ENCODE measurements around the gene SSNA1. TPM values are rescaled to one million over a fixed set of nuclear protein-coding genes. Genes with fewer than 3 reads are reported as not detected.

The SSNA1 gene
- total and polyA plus RNA-seq, 9 of the 15 experiments (the other 6 are each of a cell fraction or from before 2014, with no cell fraction given), result 1.9 to 130 (median 57.1) TPM

DNA sequence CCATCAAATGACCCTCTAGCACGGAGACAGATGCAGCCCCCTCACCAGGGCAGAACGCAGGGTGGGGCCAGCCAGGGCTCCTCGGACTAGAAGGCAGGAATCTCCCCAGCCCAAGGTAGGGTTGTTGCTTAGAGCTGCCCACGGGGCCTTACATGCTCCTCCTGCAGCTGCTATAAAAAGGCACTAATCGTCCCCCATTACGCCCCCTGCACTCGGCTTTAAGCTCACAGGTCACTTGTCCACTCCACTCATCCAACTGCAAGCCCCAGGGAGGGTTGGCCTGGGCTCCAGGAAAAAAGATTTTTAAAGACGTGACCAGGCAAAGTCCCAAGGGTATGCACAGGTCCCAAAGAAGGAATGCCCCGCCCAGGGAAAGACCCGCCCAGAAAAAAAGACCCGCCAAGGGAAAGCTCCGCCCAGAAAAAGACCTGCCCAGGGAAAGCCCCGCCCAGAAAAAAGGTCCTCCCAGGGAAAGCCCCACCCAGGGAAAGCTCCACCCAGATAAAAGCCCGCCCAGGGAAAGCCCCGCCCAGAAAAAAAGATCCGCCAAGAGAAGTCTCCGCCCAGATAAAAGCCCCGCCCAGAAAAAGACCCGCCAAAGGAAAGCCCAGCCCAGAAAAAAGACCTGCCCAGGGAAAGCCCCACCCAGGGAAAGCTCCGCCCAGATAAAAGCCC, 38.4 kb upstream of the SSNA1 start (continued):
- TF ChIP-seq E2F1 (CRISPR knock-in tag; IDR thresholded peaks at IDR 0.05) (peak; percentile 47; the same call in 1 of the 2 replicates), TRIM24 (IDR thresholded peaks at IDR 0.05) (peak; percentile 33 to 64; a peak in 2 of 4 replicates), DPF2 (IDR thresholded peaks at IDR 0.05) (0 out of 2 replicates have a peak, but pooled peaks have one; percentile 31), NRF1 (conservative IDR thresholded peaks at IDR 0.05 in 1 of 2, IDR thresholded peaks at IDR 0.05 in 1 of 2) (peak; percentile 80; a peak in 3 of 4 replicates), ZNF384 (IDR thresholded peaks at IDR 0.05; ENCODE audit: low read depth, low read length) (peak; percentile 77)

DNA sequence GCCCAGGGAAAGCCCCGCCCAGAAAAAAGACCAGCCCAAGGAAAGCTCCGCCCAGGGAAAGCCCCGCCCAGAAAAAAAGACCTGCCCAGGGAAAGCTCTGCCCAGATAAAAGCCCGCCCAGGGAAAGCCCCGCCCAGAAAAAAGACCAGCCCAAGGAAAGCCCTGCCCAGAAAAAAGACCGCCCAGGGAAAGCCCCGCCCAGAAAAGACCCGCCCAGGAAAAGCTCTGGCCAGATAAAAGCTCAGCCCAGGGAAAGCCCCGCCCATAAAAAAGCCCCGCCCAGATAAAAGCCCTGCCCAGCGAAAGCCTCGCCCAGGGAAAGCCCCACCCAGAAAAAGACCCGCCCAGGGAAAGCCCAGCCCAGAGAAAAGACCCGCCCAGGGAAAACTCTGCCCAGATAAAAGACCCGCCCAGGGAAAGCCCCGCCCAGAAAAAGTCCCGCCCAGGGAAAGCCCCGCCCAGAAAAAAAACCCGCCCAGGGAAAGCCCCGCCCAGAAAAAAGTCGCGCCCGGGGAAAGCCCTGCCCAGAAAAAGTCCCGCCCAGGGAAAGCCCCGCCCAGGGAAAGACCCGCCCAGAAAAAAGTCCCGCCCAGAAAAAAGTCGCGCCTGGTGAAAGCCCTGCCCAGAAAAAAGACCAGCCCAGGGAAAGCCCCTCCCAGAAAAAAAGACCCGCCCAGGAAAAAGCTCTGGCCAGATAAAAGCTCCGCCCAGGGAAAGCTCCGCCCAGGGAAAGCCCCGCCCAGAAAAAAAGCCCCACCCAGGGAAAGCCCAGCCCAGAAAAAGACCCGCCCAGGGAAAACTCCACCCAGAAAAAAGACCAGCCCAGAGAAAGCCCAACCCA, 37.6 kb upstream of the SSNA1 start:
- H3K9me3 ChIP-seq (replicated peaks; ENCODE audit: control insufficient read depth, insufficient read depth, low read depth, low read length), result no peaks in the 10 kb centered on the region; the same call in 1 of the 2 replicates

More for the DNA sequence above, 37.6 kb upstream of the SSNA1 start:
- peak; percentile 82 to 93 (median 88) for DNase-seq (ENCODE audit: extremely low read depth in 1 of 4, low spot score in 3 of 4)
- peak overlapping the region; percentile 21; the same call in 1 of the 2 replicates for H3K4me3 ChIP-seq
- peak; percentile 14 for TF ChIP-seq CCNT2 (IDR thresholded peaks at IDR 0.05; ENCODE audit: borderline replicate concordance, extremely low read depth, insufficient read length, low read depth, low read length)
- peak; percentile 21 for TF ChIP-seq TBP (optimal IDR thresholded peaks at IDR 0.05; ENCODE audit: low read depth, low read length)
- no peak for TF ChIP-seq XRCC5 (IDR thresholded peaks at IDR 0.05; ENCODE audit: low read depth, low read length)
- peak; percentile 55 to 67 for TF ChIP-seq NRF1 (conservative IDR thresholded peaks at IDR 0.05 in 1 of 2, IDR thresholded peaks at IDR 0.05 in 1 of 2)
- no peak for TF ChIP-seq FOXM1 (IDR thresholded peaks at IDR 0.05; ENCODE audit: low read depth)
- no peak for TF ChIP-seq FOXM1 (CRISPR knock-in tag; IDR thresholded peaks at IDR 0.05; ENCODE audit: low read depth)
- TF ChIP-seq ZNF384 (IDR thresholded peaks at IDR 0.05; ENCODE audit: low read depth, low read length), result peak; percentile 81
- peak; percentile 30; the same call in 1 of the 2 replicates for TF ChIP-seq E2F1 (CRISPR knock-in tag; IDR thresholded peaks at IDR 0.05)
- peak; percentile 59 for TF ChIP-seq VEZF1 (CRISPR knock-in tag; IDR thresholded peaks at IDR 0.05)
- POLR2A ChIA-PET, result interaction anchor here (0.6 to 3.4 kb wide), 14 partner anchors 9 to 788 kb away, joined by 3 to 22 read pairs (median 4); partner anchors contain the start of genes DPP7, GRIN1 and TUBB4B
- CTCF ChIA-PET (ENCODE audit: low intra/inter-chr PET ratio), result interaction anchor here (0.6 kb wide), 1 partner anchor 27 kb away, joined by 3 read pairs; no protein-coding TSS in a partner anchor
- BruUV-seq (replicated peaks), result no TSS peak
- peak; percentile 99 for FAIRE-seq
- no peaks in the 10 kb centered on the region for H3K9me1 ChIP-seq (ENCODE audit: control insufficient read depth, insufficient read depth, low read length)
- under 1% methylated on average over 21 of the region's 34 CpGs for WGBS (ENCODE audit: insufficient coverage, low coverage, missing lambda C conversion rate)
- no peaks in the 10 kb centered on the region for H4K20me1 ChIP-seq (replicated peaks; ENCODE audit: control insufficient read depth, insufficient read depth, low read length)
- H3K4me2 ChIP-seq (ENCODE audit: insufficient read depth, low read length), result no peak overlapping the region
- H3K79me2 ChIP-seq (ENCODE audit: control insufficient read depth, insufficient read depth, low read length), result no peaks in the 10 kb centered on the region
- no peaks in the 10 kb centered on the region for H3K27me3 ChIP-seq (ENCODE audit: control insufficient read depth in 2 of 2, insufficient read depth in 2 of 2, low read length in 2 of 2)
- no peaks in the 10 kb centered on the region for H3K36me3 ChIP-seq (ENCODE audit: control insufficient read depth, insufficient read depth, low read length)
- in situ Hi-C loops (cut with MboI), result no loop called here
- ATAC-seq, result peak; percentile 87
- no peak overlapping the region; the same call in 1 of the 2 replicates for H2AFZ ChIP-seq (ENCODE audit: low read depth, low read length)
- H3K27ac ChIP-seq (ENCODE audit: extremely low read depth, low read depth, low read length), result peak overlapping the region; percentile 52; the same call in 1 of the 3 replicates
- intact Hi-C loops (cut with micrococcal nuclease), result loop anchor here (2.0 kb wide), 2 partner anchors 22 to 64 kb away; partner anchors contain the start of gene MAN1B1
- 0 out of 4 replicates have a peak overlapping the region, but pooled peaks of 1 of the 2 experiments have one; percentile 38 for H3K9ac ChIP-seq (ENCODE audit: insufficient read depth in 1 of 2, low read depth in 2 of 2, low read length in 2 of 2)
- H3K4me1 ChIP-seq (replicated peaks in 1 of 2; ENCODE audit: control insufficient read depth in 2 of 2, insufficient read depth in 2 of 2, low read length in 2 of 2), result peaks cover 8 to 53% of the 10 kb centered on the region in 2 experiments; a peak in 3 of 5 replicates
